PC-9 (cell line): Measurements from ENCODE around the gene IGSF6.

ENCODE experiments used
- EZH2 ChIP-seq: fragments of 200-600 bp; sonication (generic); IDR thresholded peaks from 2 replicates; pipeline ENCODE4 v1.8.0; 2017; ENCODE audit warnings: antibody characterized with exemption, low read depth
- TF ChIP-seq, protein P1 (sequence below): fragments of 200-600 bp; sonication (generic); conservative IDR thresholded peaks from 2 replicates; pipeline ENCODE4 v1.6.1; 2017; ENCODE audit warnings: mixed run types, antibody characterized with exemption, mild to moderate bottlenecking, moderate library complexity

GRCh38 chr16:21598206-21598605, 54.2 kb downstream of the IGSF6 start:
- TF ChIP-seq, protein P1, sequence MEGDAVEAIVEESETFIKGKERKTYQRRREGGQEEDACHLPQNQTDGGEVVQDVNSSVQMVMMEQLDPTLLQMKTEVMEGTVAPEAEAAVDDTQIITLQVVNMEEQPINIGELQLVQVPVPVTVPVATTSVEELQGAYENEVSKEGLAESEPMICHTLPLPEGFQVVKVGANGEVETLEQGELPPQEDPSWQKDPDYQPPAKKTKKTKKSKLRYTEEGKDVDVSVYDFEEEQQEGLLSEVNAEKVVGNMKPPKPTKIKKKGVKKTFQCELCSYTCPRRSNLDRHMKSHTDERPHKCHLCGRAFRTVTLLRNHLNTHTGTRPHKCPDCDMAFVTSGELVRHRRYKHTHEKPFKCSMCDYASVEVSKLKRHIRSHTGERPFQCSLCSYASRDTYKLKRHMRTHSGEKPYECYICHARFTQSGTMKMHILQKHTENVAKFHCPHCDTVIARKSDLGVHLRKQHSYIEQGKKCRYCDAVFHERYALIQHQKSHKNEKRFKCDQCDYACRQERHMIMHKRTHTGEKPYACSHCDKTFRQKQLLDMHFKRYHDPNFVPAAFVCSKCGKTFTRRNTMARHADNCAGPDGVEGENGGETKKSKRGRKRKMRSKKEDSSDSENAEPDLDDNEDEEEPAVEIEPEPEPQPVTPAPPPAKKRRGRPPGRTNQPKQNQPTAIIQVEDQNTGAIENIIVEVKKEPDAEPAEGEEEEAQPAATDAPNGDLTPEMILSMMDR = no peak
- TF ChIP-seq EZH2 = no peak
